Muscle of leg (tissue), 11 donors: ENCODE data around the gene KRT15. TPM values are rescaled to one million over a fixed set of nuclear protein-coding genes. Genes with fewer than 3 reads are reported as not detected.

Experiments
- DNase-seq: peaks from one replicate; pipeline ENCODE4 v3.0.0; 2013
- H3K27ac ChIP-seq: one replicate; pipeline ENCODE4 v1.5.1; 2013; ENCODE audit warnings: mild to moderate bottlenecking, low read length, control low read depth
- H3K27me3 ChIP-seq: one replicate; pipeline ENCODE4 v1.6.1; 2013; ENCODE audit warnings: low read length; ENCODE audit not compliant: control insufficient read depth, insufficient read depth
- H3K36me3 ChIP-seq: one replicate; pipeline ENCODE4 v1.6.1; 2013; ENCODE audit warnings: low read length; ENCODE audit not compliant: control insufficient read depth, insufficient read depth
- H3K4me1 ChIP-seq: one replicate; pipeline ENCODE4 v1.6.1; 2013; ENCODE audit warnings: low read length; ENCODE audit not compliant: control insufficient read depth, insufficient read depth
- H3K4me3 ChIP-seq: one replicate; pipeline ENCODE4 v1.5.1; 2013; ENCODE audit warnings: low read length, control low read depth
- H3K9me3 ChIP-seq: replicated peaks from 2 replicates; pipeline ENCODE4 v1.6.1; 2013; ENCODE audit warnings: low read depth, low read length; ENCODE audit not compliant: control insufficient read depth
- WGBS: methylation state at CpG from one replicate; pipeline ENCODE4 v1.1.5; 2013; ENCODE audit warnings: missing lambda C conversion rate; ENCODE audit not compliant: insufficient coverage; 5-methylcytosine and 5-hydroxymethylcytosine counted together
- polyA plus RNA-seq, 8 donors: library from polyadenylated mRNA; unstranded; fragments of 120-200 nt; gene quantifications; one replicate each; pipeline versions ENCODE4 v1.2.1 to v1.2.3, GENCODE V29; 2013; ENCODE audit warnings: inconsistent platforms in 1 of 8, low replicate concordance in 1 of 8; ENCODE audit not compliant: insufficient read length in 8 of 8, insufficient read depth in 1 of 8
- total RNA-seq: library from RNA; stranded (reverse); fragments of 120-200 nt; gene quantifications from one replicate; pipeline ENCODE4 v1.2.4, GENCODE V29; 2013

Gene KRT15
- total and polyA plus RNA-seq, 9 donors = 0.04 to 68.8 (median 0.21) TPM; not detected in 2

DNA sequence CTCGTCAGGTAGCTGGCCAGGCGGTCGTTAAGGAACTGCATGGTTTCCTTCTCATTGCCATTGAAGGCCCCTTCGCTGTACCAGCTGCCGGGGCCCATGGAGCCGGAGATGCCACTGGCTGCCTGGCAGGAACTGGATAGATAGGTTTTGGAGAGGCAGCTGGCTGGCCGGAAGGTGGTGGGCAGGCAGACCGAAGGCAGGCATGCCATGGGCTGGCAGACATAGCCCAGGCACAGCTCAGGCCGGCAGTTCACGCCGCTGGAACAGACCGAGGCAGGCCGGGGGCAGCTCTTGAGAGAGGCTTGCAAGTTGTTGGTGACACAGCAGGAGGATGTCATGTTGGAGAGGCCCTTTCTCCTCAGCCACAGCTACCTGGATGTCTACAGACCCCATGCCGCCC lies 51.7 kb downstream of the KRT15 start, which contains the start of gene KRT32:
Gene KRT32, minus strand, starts transcription at position 399 of the 400 bp plus-strand sequence. Its CDS starts 61 bp downstream, at position 338.
- Histone ChIP-seq H3K9me3 (no peaks in the 10 kb centered on the region), H3K4me1 (no peaks in the 10 kb centered on the region), H3K36me3 (no peaks in the 10 kb centered on the region), H3K4me3 (no peak within 1 kb of the TSS), H3K27me3 (no peaks in the 10 kb centered on the region), H3K27ac (no peak within 1 kb of the TSS)
- DNase-seq = no peak
- 85% methylated on average over 8 of the region's 14 CpGs for WGBS

DNA sequence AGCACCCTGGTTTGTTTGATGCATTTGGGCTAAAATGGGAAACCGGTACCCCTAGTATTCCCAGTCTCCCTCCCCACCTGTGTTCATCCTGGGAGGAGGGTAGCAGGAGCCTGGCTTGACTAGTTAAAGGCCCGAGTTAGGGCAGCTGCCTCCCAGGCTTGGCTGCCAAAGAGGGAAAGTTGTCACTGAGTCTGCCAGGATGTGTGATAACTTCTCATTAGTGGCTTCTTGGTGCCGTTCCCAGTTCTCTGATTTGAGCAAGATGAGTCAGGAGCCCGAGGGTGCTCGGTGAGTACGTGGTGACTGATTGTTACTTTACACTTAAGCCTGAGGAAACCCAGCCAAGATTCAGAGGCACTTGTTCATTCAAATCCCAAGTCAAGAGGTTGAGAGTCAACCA lies 54.0 kb downstream of the KRT15 start:
- Histone ChIP-seq H3K4me3 (no peak overlapping the region), H3K4me1 (no peaks in the 10 kb centered on the region), H3K9me3 (no peaks in the 10 kb centered on the region), H3K27me3 (no peaks in the 10 kb centered on the region), H3K36me3 (no peaks in the 10 kb centered on the region), H3K27ac (no peak overlapping the region)
- peak; percentile 5 for DNase-seq
- WGBS = 58% methylated on average over 2 of the region's 6 CpGs

DNA sequence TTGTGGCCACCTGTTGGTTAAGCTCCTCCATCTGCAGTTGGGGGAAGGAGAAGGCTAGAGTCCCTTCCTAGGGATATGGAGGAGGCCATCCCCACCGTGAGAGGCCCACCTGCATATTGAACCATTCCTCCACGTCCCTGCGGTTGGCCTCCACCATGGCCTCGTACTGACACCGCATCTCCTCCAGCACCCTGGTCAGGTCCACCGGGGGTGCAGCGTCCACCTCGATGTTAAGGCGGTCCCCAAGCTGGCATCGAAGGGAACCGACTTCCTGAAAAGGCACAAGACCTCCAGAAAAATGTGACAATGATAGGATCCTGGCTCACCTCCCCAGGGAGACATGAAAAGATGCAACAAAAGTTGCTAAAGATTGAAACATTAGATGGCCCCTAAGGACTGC lies 54.5 kb downstream of the KRT15 start:
- no peak for DNase-seq
- no peak overlapping the region for H3K4me3 ChIP-seq
- H3K36me3 ChIP-seq = no peaks in the 10 kb centered on the region
- no peaks in the 10 kb centered on the region for H3K4me1 ChIP-seq
- H3K27me3 ChIP-seq = no peaks in the 10 kb centered on the region
- WGBS = 84% methylated on average over 10 of the region's 11 CpGs
- H3K27ac ChIP-seq = no peak overlapping the region
- no peaks in the 10 kb centered on the region for H3K9me3 ChIP-seq

DNA sequence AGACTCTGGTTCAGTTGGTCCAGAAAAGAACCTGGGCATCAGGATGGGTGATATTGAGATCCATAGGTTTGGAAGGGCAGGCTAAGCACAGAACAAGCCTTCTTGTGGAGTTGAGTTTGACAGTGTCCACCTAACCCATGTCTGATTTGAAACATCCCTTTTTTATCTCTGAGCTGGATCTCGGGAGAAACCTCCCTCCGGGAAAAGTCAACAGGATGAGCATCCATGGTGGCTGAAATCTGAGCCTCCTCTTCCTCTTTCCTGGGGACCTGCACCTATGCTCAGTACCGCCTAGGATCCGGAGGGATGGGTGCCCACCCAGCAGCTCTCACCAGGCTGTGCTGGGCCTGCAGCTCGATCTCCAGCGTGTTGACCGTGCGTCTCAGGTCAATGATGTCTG lies 54.9 kb downstream of the KRT15 start:
- no peak for DNase-seq
- Histone ChIP-seq H3K9me3 (no peaks in the 10 kb centered on the region), H3K4me1 (no peaks in the 10 kb centered on the region), H3K36me3 (no peaks in the 10 kb centered on the region), H3K27me3 (no peaks in the 10 kb centered on the region), H3K4me3 (no peak overlapping the region), H3K27ac (no peak overlapping the region)
- WGBS = 94% methylated on average over 2 of the region's 8 CpGs

Other genes starting within 250 kb of the KRT15 start
- gene KRTAP9-7, start 243.2 kb downstream of the KRT15 start, total RNA-seq = not detected
- gene KRTAP9-7, start 243.2 kb downstream of the KRT15 start, polyA plus RNA-seq = not detected
- gene KRTAP29-1, start 216.0 kb downstream of the KRT15 start, total RNA-seq = not detected
- not detected for gene KRTAP29-1, start 216.0 kb downstream of the KRT15 start, polyA plus RNA-seq
- not detected for gene KRTAP16-1, start 209.6 kb downstream of the KRT15 start, total RNA-seq
- not detected for gene KRTAP16-1, start 209.6 kb downstream of the KRT15 start, polyA plus RNA-seq
- not detected for gene KRTAP17-1, start 203.2 kb downstream of the KRT15 start, total RNA-seq
- gene KRTAP17-1, start 203.2 kb downstream of the KRT15 start, polyA plus RNA-seq = not detected
- not detected for gene KRT33A, start 168.1 kb downstream of the KRT15 start, total RNA-seq
- not detected for gene KRT33A, start 168.1 kb downstream of the KRT15 start, polyA plus RNA-seq
- 0.09 TPM for gene KRT33B, start 149.1 kb downstream of the KRT15 start, total RNA-seq
- gene KRT33B, start 149.1 kb downstream of the KRT15 start, polyA plus RNA-seq = under 1 TPM; 0.08 to 0.37 (median 0.19) TPM
- gene KRT34, start 136.6 kb downstream of the KRT15 start, total RNA-seq = not detected
- not detected for gene KRT34, start 136.6 kb downstream of the KRT15 start, polyA plus RNA-seq
- 3.3 TPM for gene KRT31, start 121.3 kb downstream of the KRT15 start, total RNA-seq
- gene KRT31, start 121.3 kb downstream of the KRT15 start, polyA plus RNA-seq = 1 to 10 TPM; 3.9 to 6.4 (median 5.7) TPM
- gene KRT37, start 94.3 kb downstream of the KRT15 start, total RNA-seq = not detected
- not detected for gene KRT37, start 94.3 kb downstream of the KRT15 start, polyA plus RNA-seq
- gene KRT38, start 77.9 kb downstream of the KRT15 start, total RNA-seq = not detected
- gene KRT38, start 77.9 kb downstream of the KRT15 start, polyA plus RNA-seq = not detected
- not detected for gene KRT32, start 51.5 kb downstream of the KRT15 start, total RNA-seq
- not detected for gene KRT32, start 51.5 kb downstream of the KRT15 start, polyA plus RNA-seq
- gene KRT35, start 37.7 kb downstream of the KRT15 start, total RNA-seq = not detected
- gene KRT35, start 37.7 kb downstream of the KRT15 start, polyA plus RNA-seq = under 1 TPM in 1 of 8 donors, not detected in 7; 0.08 TPM
- gene KRT36, start 29.0 kb downstream of the KRT15 start, total RNA-seq = not detected
- not detected for gene KRT36, start 29.0 kb downstream of the KRT15 start, polyA plus RNA-seq
- gene KRT13, start 13.3 kb downstream of the KRT15 start, total RNA-seq = 0.13 TPM
- gene KRT13, start 13.3 kb downstream of the KRT15 start, polyA plus RNA-seq = 100 to 1,000 TPM in 1 of 8 donors, 1 to 10 TPM in 1, under 1 TPM in 5, not detected in 1; 0.16 to 177 (median 0.73) TPM
- 0.62 TPM for gene KRT19, start 9.4 kb upstream of the KRT15 start, total RNA-seq
- 10 to 100 TPM in 1 of 8 donors, 1 to 10 TPM in 4, under 1 TPM in 3; 0.31 to 45.2 (median 1.1) TPM for gene KRT19, start 9.4 kb upstream of the KRT15 start, polyA plus RNA-seq
- gene KRT9, start 53.2 kb upstream of the KRT15 start, total RNA-seq = not detected
- gene KRT9, start 53.2 kb upstream of the KRT15 start, polyA plus RNA-seq = under 1 TPM in 1 of 8 donors, not detected in 7; 0.12 TPM
- gene KRT14, start 68.0 kb upstream of the KRT15 start, total RNA-seq = 0.04 TPM
- 10 to 100 TPM in 1 of 8 donors, 1 to 10 TPM in 1, under 1 TPM in 5, not detected in 1; 0.24 to 49.4 (median 0.61) TPM for gene KRT14, start 68.0 kb upstream of the KRT15 start, polyA plus RNA-seq
- not detected for gene KRT16, start 93.9 kb upstream of the KRT15 start, total RNA-seq
- gene KRT16, start 93.9 kb upstream of the KRT15 start, polyA plus RNA-seq = under 1 TPM in 1 of 8 donors, not detected in 7; 0.83 TPM
- gene KRT17, start 105.7 kb upstream of the KRT15 start, total RNA-seq = 1.6 TPM
- 100 to 1,000 TPM in 1 of 8 donors, 10 to 100 TPM in 1, 1 to 10 TPM in 4, under 1 TPM in 2; 0.72 to 243 (median 1.6) TPM for gene KRT17, start 105.7 kb upstream of the KRT15 start, polyA plus RNA-seq
- gene EIF1, start 170.0 kb upstream of the KRT15 start, total RNA-seq = 224 TPM
- gene EIF1, start 170.0 kb upstream of the KRT15 start, polyA plus RNA-seq = 100 to 1,000 TPM; 764 to 855 (median 812) TPM
- not detected for gene GAST, start 193.4 kb upstream of the KRT15 start, total RNA-seq
- gene GAST, start 193.4 kb upstream of the KRT15 start, polyA plus RNA-seq = under 1 TPM in 1 of 8 donors, not detected in 7; 0.79 TPM
- 0.04 TPM for gene HAP1, start 215.8 kb upstream of the KRT15 start, total RNA-seq
- gene HAP1, start 215.8 kb upstream of the KRT15 start, polyA plus RNA-seq = under 1 TPM in 4 of 8 donors, not detected in 4; 0.04 to 0.09 (median 0.05) TPM